ENCODE measurements around the gene SEC14L3. TPM values are rescaled to one million over a fixed set of nuclear protein-coding genes. Genes with fewer than 3 reads are reported as not detected.

The SEC14L3 gene
- total RNA-seq, 2 experiments from 2014 or later: 0.25 TPM; not detected in 1

DNA sequence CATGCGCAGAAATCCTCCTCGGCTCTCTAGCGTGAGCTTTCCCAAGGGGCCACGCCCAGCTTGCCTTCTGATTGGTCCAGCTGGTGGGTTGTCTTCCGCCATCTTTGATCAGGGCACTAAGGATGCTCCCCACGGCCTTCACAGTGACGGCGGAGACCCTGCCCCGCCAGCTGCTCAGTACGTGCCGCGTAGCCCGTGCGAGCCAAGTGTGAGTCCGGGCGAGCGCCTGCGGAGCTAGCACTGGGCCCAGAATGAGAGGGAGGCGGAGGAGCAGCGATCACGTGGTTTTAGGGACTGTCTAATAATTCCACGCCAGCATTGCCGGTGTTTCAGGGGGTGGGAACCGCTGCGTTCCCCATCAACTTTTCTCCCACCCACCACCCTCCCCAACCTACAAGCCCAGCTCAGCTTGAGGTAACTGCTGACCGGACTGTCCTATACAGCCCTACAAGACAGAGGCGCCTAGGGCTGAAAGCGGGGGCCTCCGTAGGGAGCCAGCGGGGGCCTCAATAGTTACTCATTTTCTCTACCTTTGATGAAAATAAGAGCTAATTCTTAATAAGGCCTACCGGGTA lies 47.8 kb downstream of the SEC14L3 start:
- Mint-ChIP-seq H3K36me3 (ENCODE audit: low read depth) (peaks cover 41% of the 10 kb centered on the region), H3K4me1 (peaks cover 55% of the 10 kb centered on the region), H3K27me3 (no peaks in the 10 kb centered on the region), H3K4me3 (peak overlapping the region; percentile 94), H3K9me3 (no peaks in the 10 kb centered on the region), H3K27ac (peak overlapping the region; percentile 94)
- POLR2A ChIA-PET: interaction anchor here (0.6 to 8.0 kb wide), 23 partner anchors 12 to 1156 kb away, joined by 3 to 115 read pairs (median 5); partner anchors contain the start of genes CASTOR1, EWSR1, PES1 and RHBDD3
- CTCF ChIA-PET: interaction anchor here (0.5 to 6.9 kb wide), 23 partner anchors 10 to 498 kb away, joined by 3 to 100 read pairs (median 4); partner anchors contain the start of genes CASTOR1, CCDC157, PES1 and RNF215
- peak; percentile 99 for DNase-seq

DNA sequence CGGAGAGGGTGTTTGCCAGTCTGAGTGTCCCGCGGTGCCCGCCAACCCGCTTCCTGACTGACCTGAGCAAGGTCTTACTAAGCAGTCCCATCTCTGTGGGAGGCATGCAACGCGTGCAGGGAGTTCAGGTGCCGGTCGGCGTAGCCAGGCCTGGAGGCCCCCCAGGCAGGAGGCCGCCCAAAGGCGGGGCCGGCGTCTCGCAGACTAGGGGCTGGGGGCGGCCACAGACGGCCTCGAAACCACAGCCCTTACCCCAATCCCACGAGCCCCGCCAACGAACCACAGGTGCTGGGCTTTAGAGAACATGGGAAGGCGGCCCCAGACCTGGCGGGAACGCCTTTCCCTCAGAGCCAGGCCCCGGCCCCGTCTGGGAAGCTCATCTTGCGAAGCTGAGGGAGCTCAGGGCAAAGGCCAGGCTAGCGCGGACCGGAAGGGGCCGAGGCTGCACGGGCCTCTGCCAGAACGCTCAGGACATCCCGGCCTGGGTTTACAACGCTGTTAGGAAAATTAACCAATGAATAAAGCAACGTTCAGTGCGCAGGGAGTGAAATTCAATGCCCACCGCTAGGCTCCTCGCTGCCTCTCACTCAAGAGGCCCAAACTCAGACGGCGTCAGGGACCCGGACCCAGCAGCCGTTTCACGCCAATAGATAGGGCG lies 48.4 kb downstream of the SEC14L3 start:
- ChIA-PET CTCF (interaction anchor here (0.6 to 6.9 kb wide), 20 partner anchors 9 to 212 kb away, joined by 3 to 100 read pairs (median 5); partner anchors contain the start of genes CASTOR1, CCDC157, PES1 and RNF215), POLR2A (interaction anchor here (0.7 to 8.0 kb wide), 18 partner anchors 11 to 819 kb away, joined by 3 to 115 read pairs (median 5); partner anchors contain the start of genes CASTOR1, PES1, SEC14L2 and TBC1D10A)
- H3K27ac Mint-ChIP-seq: peak overlapping the region; percentile 94
- peaks cover 55% of the 10 kb centered on the region for H3K4me1 Mint-ChIP-seq
- no peaks in the 10 kb centered on the region for H3K27me3 Mint-ChIP-seq
- H3K9me3 Mint-ChIP-seq: no peaks in the 10 kb centered on the region
- DNase-seq: peak; percentile 57
- peak overlapping the region; percentile 94 for H3K4me3 Mint-ChIP-seq
- H3K36me3 Mint-ChIP-seq (ENCODE audit: low read depth): peaks cover 37% of the 10 kb centered on the region

DNA sequence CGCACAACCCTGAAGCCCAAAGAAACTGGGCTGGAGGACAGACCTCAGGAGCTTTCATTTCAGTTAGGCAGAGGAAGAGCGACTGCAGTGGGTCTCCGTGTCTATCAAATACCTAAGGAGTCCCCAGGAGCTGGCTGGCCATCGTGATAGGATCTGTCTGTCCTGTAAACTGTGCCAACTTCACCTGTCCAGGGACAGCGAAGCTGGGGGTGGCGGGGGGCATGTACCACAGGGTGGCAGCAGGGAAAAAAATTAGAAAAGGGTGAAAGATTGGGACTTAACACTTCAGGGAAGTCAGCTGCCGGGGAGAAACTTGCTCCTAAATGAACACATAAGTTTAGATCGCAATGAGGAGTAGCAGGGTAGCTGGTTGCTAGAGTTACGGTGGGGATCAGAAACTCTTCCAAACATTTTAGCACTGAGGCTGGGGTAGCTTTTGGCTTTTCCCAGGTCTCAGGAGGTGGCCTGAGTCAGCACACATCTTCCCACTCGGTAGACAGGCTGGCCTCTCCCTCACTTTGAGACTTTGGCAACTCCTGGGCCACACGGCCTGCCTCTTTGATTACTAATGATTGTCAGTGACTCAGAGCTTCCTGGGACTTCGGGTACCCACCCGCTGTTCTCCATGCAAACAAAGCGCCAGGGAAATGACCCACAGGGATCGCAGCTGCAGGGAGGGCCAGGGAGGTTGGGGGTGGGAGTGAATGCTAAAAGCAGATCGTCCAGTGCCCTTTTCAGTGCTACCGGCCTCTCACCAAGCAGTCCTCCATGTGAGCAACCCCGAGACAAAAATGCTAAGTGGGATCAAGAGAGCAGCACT lies 49.1 kb downstream of the SEC14L3 start:
- Mint-ChIP-seq H3K27me3 (no peaks in the 10 kb centered on the region), H3K27ac (peak overlapping the region; percentile 94), H3K36me3 (ENCODE audit: low read depth) (peaks cover 35% of the 10 kb centered on the region), H3K4me1 (peaks cover 53% of the 10 kb centered on the region), H3K9me3 (no peaks in the 10 kb centered on the region), H3K4me3 (peak overlapping the region; percentile 94)
- peak; percentile 39 for DNase-seq
- POLR2A ChIA-PET: interaction anchor here (0.8 to 8.0 kb wide), 16 partner anchors 11 to 244 kb away, joined by 3 to 115 read pairs (median 6); partner anchors contain the start of genes CASTOR1, CCDC157, PES1 and SEC14L2
- CTCF ChIA-PET: interaction anchor here (1.4 to 6.9 kb wide), 8 partner anchors 10 to 134 kb away, joined by 3 to 100 read pairs (median 10); partner anchors contain the start of genes CASTOR1 and RNF215

DNA sequence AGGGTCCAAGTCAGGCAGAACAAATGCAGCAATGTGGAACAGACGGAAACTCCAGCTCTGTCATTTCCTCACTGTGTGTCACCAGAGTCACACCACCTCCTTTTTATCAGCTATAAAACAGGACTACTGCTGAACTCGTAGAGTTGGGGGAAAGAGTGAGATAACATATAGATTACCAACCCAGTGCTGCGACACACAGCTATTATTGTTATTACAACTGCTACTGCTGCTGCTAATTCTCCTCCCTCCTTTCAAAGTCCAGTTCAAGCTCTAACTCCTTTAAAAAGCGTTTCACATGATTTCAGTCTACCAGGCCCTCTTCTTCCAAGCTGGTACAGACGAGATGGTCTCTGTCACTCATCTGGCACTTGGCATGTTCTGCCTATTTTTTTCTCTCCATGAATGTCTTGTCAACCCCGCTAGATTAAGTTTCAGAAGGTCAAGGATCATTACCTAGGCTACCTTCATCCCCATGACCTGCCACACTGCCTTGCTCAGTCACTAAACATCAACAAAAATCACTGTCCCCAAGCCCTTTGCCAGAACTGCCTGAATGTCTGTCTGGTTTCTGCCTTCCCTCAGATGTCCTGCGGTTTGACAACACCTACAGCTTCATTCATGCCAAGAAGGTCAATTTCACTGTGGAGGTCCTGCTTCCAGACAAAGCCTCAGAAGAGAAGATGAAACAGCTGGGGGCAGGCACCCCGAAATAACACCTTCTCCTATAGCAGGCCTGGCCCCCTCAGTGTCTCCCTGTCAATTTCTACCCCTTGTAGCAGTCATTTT lies 49.9 kb downstream of the SEC14L3 start:
- ChIA-PET CTCF (interaction anchor here (0.6 to 6.9 kb wide), 7 partner anchors 10 to 133 kb away, joined by 3 to 100 read pairs (median 10); partner anchors contain the start of genes CASTOR1 and RNF215), POLR2A (interaction anchor here (0.6 to 8.0 kb wide), 10 partner anchors 10 to 170 kb away, joined by 3 to 115 read pairs (median 16); partner anchors contain the start of genes CASTOR1, CCDC157, PES1 and SEC14L2)
- H3K27me3 Mint-ChIP-seq: no peaks in the 10 kb centered on the region
- peak overlapping the region; percentile 94 for H3K4me3 Mint-ChIP-seq
- peaks cover 33% of the 10 kb centered on the region for H3K36me3 Mint-ChIP-seq (ENCODE audit: low read depth)
- no peaks in the 10 kb centered on the region for H3K9me3 Mint-ChIP-seq
- DNase-seq: no peak
- H3K4me1 Mint-ChIP-seq: peaks cover 46% of the 10 kb centered on the region
- peak overlapping the region; percentile 94 for H3K27ac Mint-ChIP-seq

DNA sequence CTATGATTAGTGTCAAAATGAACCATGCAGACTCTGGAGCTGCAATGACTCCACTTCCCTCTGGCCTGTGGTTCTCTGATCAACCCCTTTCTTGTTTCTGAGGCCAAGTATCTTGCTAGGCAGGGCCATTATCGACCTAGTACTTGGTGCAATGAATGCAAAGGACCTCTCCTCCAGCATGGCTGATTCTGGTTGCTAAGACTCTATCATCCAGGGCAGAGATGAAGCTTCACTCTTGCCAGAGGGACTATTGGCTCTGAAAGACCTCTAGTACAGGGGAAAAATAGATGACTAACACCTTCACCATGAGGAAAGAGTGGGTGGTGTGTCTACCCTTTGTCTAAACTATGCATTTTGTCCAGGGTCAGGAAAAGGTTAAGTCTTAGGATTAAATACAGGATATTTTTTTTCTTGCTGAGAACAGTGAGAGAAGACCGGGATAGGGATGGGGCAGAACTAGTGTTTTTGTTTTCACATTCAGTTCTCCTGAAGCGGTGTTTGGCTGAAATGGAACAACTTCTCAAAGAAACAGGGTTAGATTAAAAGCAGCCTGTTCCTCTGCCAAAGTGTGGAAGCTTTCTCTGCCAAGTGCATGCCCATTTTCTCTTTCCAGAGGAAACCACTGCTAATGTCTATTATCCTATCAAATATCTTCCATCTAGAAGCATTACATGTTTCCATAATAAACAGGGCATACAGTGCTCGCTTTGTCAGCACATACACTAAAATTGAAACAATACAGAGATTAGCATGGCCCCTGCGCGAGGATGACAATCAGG lies 51.3 kb downstream of the SEC14L3 start:
- no peak overlapping the region for H3K4me3 Mint-ChIP-seq
- CTCF ChIA-PET: interaction anchor here (5.0 to 6.9 kb wide), 2 partner anchors 29 to 132 kb away, joined by 33 to 100 read pairs; partner anchors contain the start of genes CASTOR1 and RNF215
- peaks cover 36% of the 10 kb centered on the region for H3K4me1 Mint-ChIP-seq

DNA sequence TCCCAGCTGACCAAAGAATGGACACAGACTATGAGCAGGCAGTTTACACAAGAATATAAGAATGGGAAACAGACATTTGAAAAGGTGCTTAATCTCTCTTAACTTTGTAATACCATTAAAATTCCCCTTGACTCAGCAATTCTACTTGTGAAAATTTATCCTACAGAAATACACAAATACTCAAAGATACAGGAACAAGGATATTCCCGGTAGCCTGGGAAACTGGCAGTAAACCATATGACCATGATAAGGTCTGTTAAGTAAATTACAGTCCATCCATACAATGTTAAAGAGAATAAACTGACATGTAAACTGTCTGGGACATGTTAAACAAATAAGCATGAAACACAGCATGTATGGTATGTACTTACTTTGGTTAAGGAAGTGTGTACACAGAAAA lies 55.0 kb downstream of the SEC14L3 start:
- CTCF ChIA-PET: interaction anchor here (1.7 kb wide), 1 partner anchor 25 kb away, joined by 3 read pairs; no protein-coding TSS in a partner anchor
- no peak overlapping the region for H3K27ac Mint-ChIP-seq

More for the DNA sequence above, 51.3 kb downstream of the SEC14L3 start:
- DNase-seq: no peak
- POLR2A ChIA-PET: interaction anchor here (1.0 to 8.0 kb wide), 3 partner anchors 15 to 26 kb away, joined by 3 to 115 read pairs (median 3); partner anchors contain the start of gene SEC14L2
- Mint-ChIP-seq H3K9me3 (no peaks in the 10 kb centered on the region), H3K27me3 (no peaks in the 10 kb centered on the region), H3K36me3 (ENCODE audit: low read depth) (peaks cover 40% of the 10 kb centered on the region), H3K27ac (peak overlapping the region; percentile 7)

DNA sequence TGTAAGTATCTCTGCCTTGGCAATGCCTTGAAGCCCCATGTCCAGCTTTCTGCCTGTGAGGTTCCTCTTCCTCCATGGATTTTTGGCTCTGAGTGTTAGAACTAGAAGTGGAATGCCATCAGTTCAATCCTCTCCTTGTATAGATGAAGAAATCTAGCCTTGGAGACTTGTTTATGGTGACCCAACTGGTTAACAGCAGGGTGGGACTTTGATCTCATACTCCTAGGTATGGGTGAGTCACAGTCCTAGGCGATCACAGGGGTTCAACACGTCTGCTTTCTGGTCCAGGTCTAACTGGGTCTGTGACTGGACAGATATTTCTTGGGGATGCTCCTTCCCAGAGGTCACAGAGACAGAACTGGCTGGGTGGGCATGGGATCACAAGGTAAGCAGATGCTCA lies 55.4 kb downstream of the SEC14L3 start:
- POLR2A ChIA-PET: no interaction called here
- Mint-ChIP-seq H3K4me3 (no peak overlapping the region), H3K27ac (no peak overlapping the region), H3K9me3 (no peaks in the 10 kb centered on the region), H3K4me1 (peaks cover 21% of the 10 kb centered on the region), H3K36me3 (ENCODE audit: low read depth) (peaks cover 48% of the 10 kb centered on the region), H3K27me3 (no peaks in the 10 kb centered on the region)
- CTCF ChIA-PET: no interaction called here
- no peak for DNase-seq

More for the DNA sequence above, 55.0 kb downstream of the SEC14L3 start:
- H3K27me3 Mint-ChIP-seq: no peaks in the 10 kb centered on the region
- no peak overlapping the region for H3K4me3 Mint-ChIP-seq
- H3K4me1 Mint-ChIP-seq: peaks cover 26% of the 10 kb centered on the region
- no peaks in the 10 kb centered on the region for H3K9me3 Mint-ChIP-seq
- POLR2A ChIA-PET: no interaction called here
- DNase-seq: no peak
- peaks cover 46% of the 10 kb centered on the region for H3K36me3 Mint-ChIP-seq (ENCODE audit: low read depth)

DNA sequence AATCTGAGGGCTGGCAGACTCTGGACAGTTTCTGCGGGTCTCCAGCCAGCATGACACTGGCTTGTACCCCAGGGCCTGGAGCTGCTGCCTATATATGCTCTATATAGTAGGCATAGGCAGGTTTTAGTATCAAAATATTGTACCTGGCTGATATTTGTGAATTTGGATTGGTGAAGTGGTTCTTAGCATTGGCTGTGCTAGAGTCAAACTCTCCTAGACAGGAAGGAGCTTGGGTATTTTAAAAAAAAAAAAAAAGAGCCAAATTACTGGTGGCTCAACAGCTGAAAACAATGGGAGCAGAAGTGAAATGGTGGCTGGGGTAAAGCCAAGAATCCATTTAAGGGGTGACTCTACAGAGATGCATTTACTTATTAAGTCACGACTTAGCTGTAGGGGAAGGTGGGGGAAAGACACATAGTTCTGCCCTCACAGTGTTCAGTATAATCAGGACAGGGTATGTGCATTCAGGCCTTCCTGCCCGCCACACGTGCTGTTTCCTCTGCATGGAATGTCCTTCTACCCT lies 57.2 kb downstream of the SEC14L3 start:
- Mint-ChIP-seq H3K4me1 (peaks cover 10% of the 10 kb centered on the region), H3K27ac (no peak overlapping the region), H3K4me3 (no peak overlapping the region), H3K36me3 (ENCODE audit: low read depth) (peaks cover 38% of the 10 kb centered on the region), H3K27me3 (no peaks in the 10 kb centered on the region), H3K9me3 (no peaks in the 10 kb centered on the region)
- ChIA-PET POLR2A (interaction anchor here (0.7 to 6.0 kb wide), 2 partner anchors 9 to 40 kb away, joined by 3 to 53 read pairs; partner anchors contain the start of gene MTFP1), CTCF (interaction anchor here (0.8 to 2.9 kb wide), 3 partner anchors 9 to 71 kb away, joined by 3 to 11 read pairs (median 3); partner anchors contain the start of gene RNF215)
- DNase-seq: no peak

DNA sequence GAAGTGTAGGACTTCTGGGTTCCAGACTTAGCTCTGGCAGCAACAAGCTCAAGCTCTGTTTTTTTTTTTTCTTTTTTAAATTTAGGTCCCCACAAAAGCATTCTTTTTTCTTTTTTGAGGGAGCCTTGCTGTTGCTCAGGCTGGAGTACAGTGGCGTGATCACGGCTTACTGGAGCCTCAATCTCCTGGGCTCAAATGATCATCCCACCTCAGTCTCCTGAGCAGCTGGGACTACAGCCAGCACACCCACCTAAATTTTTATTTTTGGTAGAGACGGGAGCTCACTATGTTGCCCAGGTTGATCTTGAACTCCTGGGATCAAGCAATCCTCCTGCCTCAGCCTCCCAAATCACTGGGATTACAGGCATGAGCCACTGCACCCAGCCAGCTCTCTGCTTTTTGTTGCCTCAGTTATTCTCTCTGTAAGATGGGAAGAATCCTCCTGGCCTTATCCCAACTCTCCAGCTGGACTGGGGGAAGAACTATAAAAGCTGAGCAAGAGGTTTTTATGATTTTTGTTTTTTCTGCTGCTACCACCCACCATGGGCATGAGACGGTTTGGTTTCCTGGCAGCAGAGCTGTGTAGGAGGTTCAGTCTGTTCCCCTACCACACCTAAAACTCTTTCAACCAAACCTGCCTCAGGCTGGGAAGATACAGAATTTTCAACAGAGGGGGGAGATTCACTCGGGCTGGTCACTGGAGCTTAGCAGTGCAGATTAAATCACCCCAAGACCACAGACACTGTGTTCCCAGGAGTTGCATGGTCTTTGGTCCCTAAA lies 57.9 kb downstream of the SEC14L3 start:
- Mint-ChIP-seq H3K4me1 (peaks cover 14% of the 10 kb centered on the region), H3K4me3 (no peak overlapping the region), H3K27ac (no peak overlapping the region), H3K36me3 (ENCODE audit: low read depth) (peaks cover 38% of the 10 kb centered on the region), H3K9me3 (no peaks in the 10 kb centered on the region), H3K27me3 (no peaks in the 10 kb centered on the region)
- ChIA-PET CTCF (interaction anchor here (1.1 to 2.9 kb wide), 4 partner anchors 10 to 26 kb away, joined by 3 to 11 read pairs (median 6); partner anchors contain the start of gene RNF215), POLR2A (interaction anchor here (1.3 to 6.0 kb wide), 2 partner anchors 10 to 13 kb away, joined by 3 to 53 read pairs; partner anchors contain the start of gene MTFP1)
- DNase-seq: no peak

DNA sequence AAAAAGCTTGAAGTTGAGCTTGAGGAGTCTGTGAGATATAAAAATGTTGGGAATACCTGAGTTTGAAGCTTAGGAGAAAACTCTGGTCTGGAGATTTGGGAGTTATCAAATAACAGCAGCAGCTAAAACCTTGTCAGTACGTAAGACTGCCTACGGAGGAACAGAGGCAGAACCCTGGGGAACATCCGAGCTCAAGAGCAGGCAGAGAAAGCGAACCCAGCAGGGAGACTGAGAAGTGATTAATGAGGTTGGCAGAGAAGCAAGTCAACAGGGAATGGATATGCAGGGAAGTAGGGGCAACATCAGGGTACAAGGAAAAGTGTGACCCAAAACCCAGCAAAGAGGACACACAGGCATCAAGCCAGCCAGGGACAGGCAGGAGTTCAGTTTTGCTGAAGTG lies 58.8 kb downstream of the SEC14L3 start:
- H3K27me3 Mint-ChIP-seq: no peaks in the 10 kb centered on the region
- H3K9me3 Mint-ChIP-seq: no peaks in the 10 kb centered on the region
- H3K27ac Mint-ChIP-seq: no peak overlapping the region
- CTCF ChIA-PET: interaction anchor here (1.0 to 2.9 kb wide), 5 partner anchors 9 to 25 kb away, joined by 4 to 11 read pairs (median 5); partner anchors contain the start of gene RNF215
- no peak for DNase-seq
- POLR2A ChIA-PET: interaction anchor here (1.3 to 6.0 kb wide), 2 partner anchors 11 to 14 kb away, joined by 3 to 53 read pairs; partner anchors contain the start of gene MTFP1
- no peak overlapping the region for H3K4me3 Mint-ChIP-seq
- H3K36me3 Mint-ChIP-seq (ENCODE audit: low read depth): peaks cover 34% of the 10 kb centered on the region
- peaks cover 21% of the 10 kb centered on the region for H3K4me1 Mint-ChIP-seq

Data from activated CD4-positive, alpha-beta memory T cell treated with anti-CD3 and anti-CD28 coated beads, Interleukin-2, amount 10 ng/mL, durations not matched to agents 7 days and 5 days (primary cell).